SK-N-MC (cell line): ENCODE measurements around the gene JMJD8.
A peak's percentile ranks its signal among the peaks of the same experiment; 100 is the strongest.
"Not testable (repeated sequence)": the region's sequence is repeated elsewhere in the genome, so short reads cannot be mapped to it uniquely, and the experiment has no call there.

ENCODE experiments used
- DNase-seq: peaks from one replicate; pipeline ENCODE4 v3.0.0-alpha.2; 2011; ENCODE audit warnings: low read depth, low spot score
- H3K27ac ChIP-seq: fragments of 200-600 bp; sonication (generic); 2 replicates; pipeline ENCODE4 v1.5.1; 2016; ENCODE audit warnings: mixed run types
- H3K36me3 ChIP-seq: fragments of 200-600 bp; sonication (generic); 2 replicates; pipeline ENCODE4 v1.6.1; 2017; ENCODE audit warnings: antibody characterized with exemption, low read length, mixed read lengths; ENCODE audit not compliant: insufficient read depth
- H3K4me3 ChIP-seq: fragments of 200-600 bp; sonication (generic); 2 replicates; pipeline ENCODE4 v1.5.1; 2016
- H3K9ac ChIP-seq: fragments of 200-600 bp; sonication (generic); 2 replicates; pipeline ENCODE4 v1.8.0; 2017; ENCODE audit warnings: mixed run types, mixed read lengths; ENCODE audit not compliant: insufficient read length
- H3K9me3 ChIP-seq: fragments of 200-600 bp; sonication (generic); 2 replicates; pipeline ENCODE4 v1.6.1; 2017; ENCODE audit warnings: low read depth, mild to moderate bottlenecking, antibody characterized with exemption, low read length, moderate library complexity, mixed read lengths
- EZH2 ChIP-seq: fragments of 200-600 bp; sonication (generic); IDR thresholded peaks from one replicate; pipeline ENCODE4 v1.6.1; 2017; ENCODE audit warnings: antibody characterized with exemption
- FOXP2 ChIP-seq: optimal IDR thresholded peaks from 2 replicates; pipeline ENCODE3; 2011; ENCODE audit warnings: mild to moderate bottlenecking, moderate library complexity; ENCODE audit not compliant: insufficient read depth; ENCODE audit errors: extremely low read length, control extremely low read depth
- POLR2AphosphoS5 ChIP-seq: IDR thresholded peaks from 2 replicates; pipeline ENCODE4 v1.6.1; 2012; ENCODE audit warnings: mild to moderate bottlenecking, low read depth, low read length, borderline replicate concordance

JMJD8 gene

GRCh38 chr16:694863-695354 is 10.8 kb upstream of the JMJD8 start:
- Histone ChIP-seq H3K36me3 (no peaks in the 10 kb centered on the region), H3K9me3 (no peaks in the 10 kb centered on the region), H3K4me3 (peak overlapping the region; percentile 69), H3K9ac (no peak overlapping the region), H3K27ac (no peak overlapping the region)
- TF ChIP-seq POLR2AphosphoS5 (no peak), EZH2 (no peak), FOXP2 (no peak)
- no peak for DNase-seq

- no peak overlapping the region for H3K27ac ChIP-seq
- TF ChIP-seq EZH2 (peak; percentile 83), FOXP2 (no peak), POLR2AphosphoS5 (no peak)
- no peaks in the 10 kb centered on the region for H3K36me3 ChIP-seq
- no peaks in the 10 kb centered on the region for H3K9me3 ChIP-seq
- H3K4me3 ChIP-seq, result peak overlapping the region; percentile 69
- no peak overlapping the region for H3K9ac ChIP-seq
- DNase-seq, result no peak
These were observed 10.2 kb upstream of the JMJD8 start for GRCh38 chr16:694187-694862.

- Histone ChIP-seq H3K9me3 (no peaks in the 10 kb centered on the region), H3K4me3 (peak overlapping the region; percentile 69), H3K9ac (no peak overlapping the region), H3K27ac (no peak overlapping the region), H3K36me3 (no peaks in the 10 kb centered on the region)
- TF ChIP-seq FOXP2 (no peak), POLR2AphosphoS5 (no peak), EZH2 (no peak)
- DNase-seq, result no peak
These were observed 9.6 kb upstream of the JMJD8 start for GRCh38 chr16:693766-694165.

DNA sequence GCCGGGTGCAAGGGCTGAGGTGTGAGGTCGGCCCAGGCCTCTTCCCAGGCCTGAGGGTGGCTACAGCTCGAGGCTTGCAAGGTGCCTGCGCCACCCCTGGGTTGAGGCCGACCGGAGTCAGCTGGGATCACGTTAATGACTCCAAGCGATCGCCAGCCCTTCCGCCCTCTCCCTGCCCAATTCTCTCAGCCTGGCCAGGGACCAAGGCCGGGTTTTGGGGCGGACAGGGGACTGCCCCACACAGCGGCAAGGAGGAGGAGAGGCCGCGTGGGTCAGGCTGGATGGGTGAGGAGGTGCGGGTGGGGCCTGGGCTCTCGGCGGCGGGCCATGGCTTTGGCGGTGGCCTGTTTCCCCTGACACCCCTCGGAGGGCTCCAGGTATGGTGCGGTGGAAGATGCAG is 9.2 kb upstream of the JMJD8 start:
- no peak for DNase-seq
- no peak overlapping the region for H3K4me3 ChIP-seq
- TF ChIP-seq FOXP2 (no peak), EZH2 (no peak)
- H3K9me3 ChIP-seq, result no peaks in the 10 kb centered on the region
- no peaks in the 10 kb centered on the region for H3K36me3 ChIP-seq
- no peak overlapping the region for H3K9ac ChIP-seq
- H3K27ac ChIP-seq, result no peak overlapping the region

DNA sequence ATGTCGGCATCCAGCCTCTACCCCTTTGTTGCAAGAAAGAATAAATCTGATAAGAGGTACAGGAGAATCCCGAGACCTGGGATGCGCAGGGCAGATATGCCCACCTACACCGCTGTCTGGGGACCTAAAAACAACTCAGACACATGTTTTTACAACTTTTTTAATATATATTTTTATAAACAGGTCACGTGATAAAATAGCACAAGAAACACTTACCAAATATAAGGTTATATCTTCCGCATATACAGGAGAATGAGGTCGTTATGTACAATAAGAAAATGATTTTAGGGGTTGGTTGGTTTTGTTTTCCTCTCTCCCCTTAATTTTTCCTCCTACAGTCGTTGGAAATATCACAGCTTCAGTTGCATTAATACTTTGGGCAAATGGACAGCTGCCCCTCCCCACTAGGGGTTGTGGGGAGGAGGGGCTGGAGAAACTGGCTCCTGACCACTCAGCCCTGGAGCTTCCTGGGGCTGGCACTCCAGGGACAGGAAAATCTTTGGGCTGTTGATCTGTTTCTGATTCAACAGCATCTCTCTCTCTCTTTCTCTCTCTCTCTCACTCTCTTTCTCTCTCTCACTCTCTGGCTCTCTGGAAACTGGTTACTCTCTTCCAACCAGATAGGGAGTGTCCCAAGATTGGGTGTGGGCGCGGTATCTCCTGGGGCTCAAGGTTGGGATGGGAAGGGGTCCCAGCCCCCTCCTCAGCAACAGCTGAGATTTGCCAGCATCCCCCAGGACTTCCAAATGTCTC is 8.4 kb upstream of the JMJD8 start:
- Histone ChIP-seq H3K36me3 (no peaks in the 10 kb centered on the region), H3K9me3 (no peaks in the 10 kb centered on the region), H3K4me3 (no peak overlapping the region), H3K27ac (no peak overlapping the region), H3K9ac (no peak overlapping the region)
- no peak for DNase-seq
- TF ChIP-seq FOXP2, result no peak
- TF ChIP-seq POLR2AphosphoS5, result no peak
- no peak for TF ChIP-seq EZH2

GRCh38 chr16:691242-691641 is 7.1 kb upstream of the JMJD8 start:
- not testable (repeated sequence) for H3K4me3 ChIP-seq, H3K27ac ChIP-seq, DNase-seq, H3K9ac ChIP-seq, H3K9me3 ChIP-seq, H3K36me3 ChIP-seq

DNA sequence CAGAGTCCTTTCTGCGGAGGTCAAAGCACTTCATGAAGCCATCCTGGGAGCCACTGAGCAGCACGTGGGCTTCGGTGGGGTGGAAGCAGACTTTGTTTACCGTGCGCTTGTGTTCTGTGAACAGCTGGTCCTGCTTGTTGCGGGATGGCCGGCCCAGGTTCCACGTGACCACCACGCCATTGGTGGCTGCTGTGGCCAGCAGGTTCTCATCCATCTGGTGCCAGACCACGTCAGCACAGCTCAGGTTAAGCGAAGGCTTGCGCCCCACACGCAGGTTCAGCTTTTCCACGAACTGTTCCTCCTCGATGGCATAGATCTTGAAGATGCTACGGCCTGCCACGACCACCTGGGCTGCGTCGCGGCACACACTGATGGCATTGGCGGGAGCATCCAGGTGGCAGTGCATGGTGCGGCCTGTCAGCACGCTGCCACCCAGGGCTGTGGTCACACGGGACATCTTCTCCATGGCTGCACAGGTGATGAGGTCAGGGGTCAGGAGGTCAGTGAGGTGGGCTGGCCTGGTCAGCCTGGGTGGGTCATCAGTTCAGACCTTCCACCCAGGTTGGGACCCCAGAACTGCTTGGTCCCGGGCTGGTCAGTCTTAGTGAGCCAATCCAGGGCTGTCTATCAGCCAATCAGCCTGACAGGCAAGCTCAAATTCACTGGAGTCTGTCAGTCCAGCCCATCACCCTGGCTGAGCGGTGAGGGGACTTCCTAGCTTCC is 5.2 kb upstream of the JMJD8 start:
- Histone ChIP-seq H3K36me3 (no peaks in the 10 kb centered on the region; the same call in 1 of the 2 replicates), H3K4me3 (peak overlapping the region; percentile 99), H3K27ac (no peak overlapping the region), H3K9me3 (no peaks in the 10 kb centered on the region), H3K9ac (peak overlapping the region; percentile 96)
- DNase-seq, result no peak
- TF ChIP-seq EZH2, result no peak
- no peak for TF ChIP-seq POLR2AphosphoS5
- TF ChIP-seq FOXP2, result no peak

DNA sequence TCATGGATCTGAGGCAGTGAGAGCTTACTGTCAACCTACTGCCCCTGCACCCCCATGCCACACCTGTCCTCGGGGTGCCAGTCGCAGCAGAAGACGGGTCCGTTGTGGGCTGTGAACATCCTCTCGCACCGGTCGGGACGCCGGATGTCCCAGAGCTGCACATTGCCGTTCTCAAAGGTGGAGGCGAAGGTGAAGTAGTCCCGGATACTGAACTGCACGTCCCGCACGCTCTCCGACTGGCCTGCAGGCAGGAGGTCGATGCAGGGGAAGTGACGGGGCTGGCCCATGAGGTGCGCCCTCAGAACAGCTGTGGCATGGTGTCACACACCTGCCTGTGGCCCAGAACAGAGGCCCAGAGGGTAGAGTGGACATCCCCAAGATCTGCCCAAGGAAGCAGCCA is 3.4 kb upstream of the JMJD8 start:
- peaks cover 10% of the 10 kb centered on the region for H3K36me3 ChIP-seq
- H3K27ac ChIP-seq, result no peak overlapping the region
- H3K9me3 ChIP-seq, result no peaks in the 10 kb centered on the region
- TF ChIP-seq POLR2AphosphoS5, result no peak
- TF ChIP-seq FOXP2, result no peak
- no peak for TF ChIP-seq EZH2
- no peak overlapping the region for H3K9ac ChIP-seq
- DNase-seq, result no peak
- H3K4me3 ChIP-seq, result no peak overlapping the region
